SK-N-SH (cell line): ENCODE results near the gene TNFRSF1A. TPM values are rescaled to one million over a fixed set of nuclear protein-coding genes. Genes with fewer than 3 reads are reported as not detected.

Experiments
- CTCF ChIA-PET: fragments of 300-600, 350-600 bp; formaldehyde crosslinking; extraction: SDS; loops from one replicate; lab custom pipeline; 2021; lab: Yijun Ruan, JAX
- POLR2A ChIA-PET: fragments of 350-600 bp; sonication (Branson Sonifier 250); formaldehyde crosslinking; extraction: SDS; loops from one replicate; lab custom pipeline; 2020; ENCODE audit warnings: antibody characterized with exemption, inconsistent platforms; lab: Yijun Ruan, JAX
- DNase-seq: peaks from one replicate; pipeline ENCODE4 v3.0.0; 2012
- H2AFZ ChIP-seq: fragments of 200-600 bp; sonication (generic); 2 replicates; pipeline ENCODE4 v1.8.1; 2016; ENCODE audit warnings: antibody characterized with exemption, mild to moderate bottlenecking, low read depth
- H3F3A ChIP-seq: fragments of 200-600 bp; sonication (generic); replicated peaks from 2 replicates; pipeline ENCODE3; 2016; ENCODE audit warnings: antibody characterized with exemption, mild to moderate bottlenecking; ENCODE audit not compliant: insufficient read depth
- H3K27ac ChIP-seq, 2 experiments: fragments of 200-500 bp in 1 of 2; fragments of 200-600 bp in 1 of 2; sonication (Bioruptor generic) in 1 of 2; sonication (generic), shearing (Covaris generic) in 1 of 2; 2 replicates each; pipeline versions ENCODE4 v1.5.1 to v1.6.1; 2014 to 2016; ENCODE audit warnings: low read depth in 2 of 2, inconsistent platforms in 1 of 2, low read length in 1 of 2, mild to moderate bottlenecking in 1 of 2, mixed read lengths in 1 of 2
- H3K27me3 ChIP-seq: fragments of 200-600 bp; sonication (generic), shearing (Covaris generic); 2 replicates; pipeline ENCODE4 v1.6.1; 2016; ENCODE audit warnings: mixed run types; ENCODE audit not compliant: insufficient read depth
- H3K36me3 ChIP-seq, 2 experiments: fragments of 200-500 bp in 1 of 2; fragments of 200-600 bp in 1 of 2; sonication (Bioruptor generic) in 1 of 2; sonication (generic) in 1 of 2; replicated peaks in 1 of 2; 2 replicates each; pipeline versions ENCODE3 to v1.5.1; 2014 to 2016; ENCODE audit warnings: low read length in 1 of 2, mild to moderate bottlenecking in 1 of 2; ENCODE audit not compliant: insufficient read depth in 2 of 2, control insufficient read depth in 1 of 2
- H3K4me1 ChIP-seq, 2 experiments: fragments of 200-500 bp in 1 of 2; fragments of 200-600 bp in 1 of 2; sonication (Bioruptor generic) in 1 of 2; sonication (generic), shearing (Covaris generic) in 1 of 2; 2 replicates each; pipeline versions ENCODE4 v1.5.1 to v1.6.1; 2014 to 2016; ENCODE audit warnings: low read depth in 1 of 2, low read length in 1 of 2, mixed run types in 1 of 2; ENCODE audit not compliant: insufficient read depth in 2 of 2, control insufficient read depth in 1 of 2
- H3K4me2 ChIP-seq: fragments of 200-600 bp; sonication (generic), shearing (Covaris generic); 2 replicates; pipeline ENCODE4 v1.6.1; 2017; ENCODE audit warnings: mixed run types
- H3K4me3 ChIP-seq, 2 experiments: fragments of 200-500 bp in 1 of 2; fragments of 200-600 bp in 1 of 2; sonication (Bioruptor generic) in 1 of 2; sonication (generic), shearing (Covaris generic) in 1 of 2; 2 replicates each; pipeline versions ENCODE4 v1.5.1 to v1.8.1; 2014 to 2016; ENCODE audit warnings: low read depth in 2 of 2, inconsistent platforms in 1 of 2, low read length in 1 of 2, mild to moderate bottlenecking in 1 of 2, mixed read lengths in 1 of 2, moderate library complexity in 1 of 2
- H3K79me2 ChIP-seq: fragments of 200-600 bp; sonication (generic); 2 replicates; pipeline ENCODE4 v1.8.1; 2017; ENCODE audit warnings: mild to moderate bottlenecking; ENCODE audit not compliant: insufficient read depth
- H3K9ac ChIP-seq: fragments of 200-600 bp; sonication (generic); 2 replicates; pipeline ENCODE4 v1.6.1; 2017; ENCODE audit warnings: mixed run types
- H3K9me2 ChIP-seq: fragments of 200-600 bp; sonication (generic); 2 replicates; pipeline ENCODE4 v1.6.1; 2017; ENCODE audit warnings: mixed run types
- H3K9me3 ChIP-seq: fragments of 200-600 bp; sonication (generic); 2 replicates; pipeline ENCODE4 v1.6.1; 2017; ENCODE audit warnings: mixed run types, mild to moderate bottlenecking, moderate library complexity
- H4K20me1 ChIP-seq: fragments of 200-600 bp; sonication (generic); 2 replicates; pipeline ENCODE4 v1.6.1; 2017; ENCODE audit warnings: mild to moderate bottlenecking, mixed run types; ENCODE audit not compliant: insufficient read depth
- CHD2 ChIP-seq: fragments of 150-350 bp; IDR thresholded peaks from 2 replicates; pipeline ENCODE4 v1.6.1; 2018; ENCODE audit warnings: low read length; ENCODE audit not compliant: partially characterized antibody
- CTCF ChIP-seq: fragments of 200-600 bp; sonication (generic); IDR thresholded peaks from 2 replicates; pipeline ENCODE4 v1.6.1; 2017; ENCODE audit warnings: antibody characterized with exemption, mild to moderate bottlenecking, moderate library complexity
- ELF1 ChIP-seq: IDR thresholded peaks from 2 replicates; pipeline ENCODE4 v1.4.0; 2012
- EP300 ChIP-seq, 2 experiments: IDR thresholded peaks; 2 replicates each; pipeline versions ENCODE4 v1.4.0 to v1.6.1; 2012; ENCODE audit warnings: borderline replicate concordance in 1 of 2, low read depth in 1 of 2, low read length in 1 of 2
- EZH2phosphoT487 ChIP-seq: fragments of 200-600 bp; sonication (generic); IDR thresholded peaks from 2 replicates; pipeline ENCODE4 v1.6.1; 2017; ENCODE audit warnings: low read depth, mixed run types, mild to moderate bottlenecking, antibody characterized with exemption, moderate library complexity, borderline replicate concordance
- FOSL2 ChIP-seq: IDR thresholded peaks from 2 replicates; pipeline ENCODE4 v1.4.0; 2012; ENCODE audit warnings: low read depth, mild to moderate bottlenecking, moderate library complexity, borderline replicate concordance
- GABPA ChIP-seq: IDR thresholded peaks from 2 replicates; pipeline ENCODE4 v1.4.0; 2012; ENCODE audit warnings: low read depth, mild to moderate bottlenecking
- GATA2 ChIP-seq: sonication (generic); formaldehyde crosslinking; IDR thresholded peaks from 2 replicates; pipeline ENCODE4 v1.5.0; 2020; ENCODE audit warnings: mild to moderate bottlenecking, missing genetic modification reagents
- IRF3 ChIP-seq: fragments of 150-350 bp; IDR thresholded peaks from 2 replicates; pipeline ENCODE4 v1.6.1; 2016; ENCODE audit warnings: mild to moderate bottlenecking, low read depth, low read length
- JUND ChIP-seq: IDR thresholded peaks from 2 replicates; pipeline ENCODE4 v1.4.0; 2012
- MAX ChIP-seq: IDR thresholded peaks from 2 replicates; pipeline ENCODE4 v1.4.0; 2012; ENCODE audit warnings: low read depth
- MEF2A ChIP-seq: IDR thresholded peaks from 2 replicates; pipeline ENCODE4 v1.4.0; 2012; ENCODE audit warnings: low read depth, borderline replicate concordance
- NFIC ChIP-seq: IDR thresholded peaks from 2 replicates; pipeline ENCODE4 v1.4.0; 2012; ENCODE audit warnings: borderline replicate concordance
- PBX3 ChIP-seq: IDR thresholded peaks from 2 replicates; pipeline ENCODE4; 2012
- POLR2AphosphoS5 ChIP-seq: IDR thresholded peaks from 2 replicates; pipeline ENCODE4 v1.6.1; 2012; ENCODE audit warnings: low read depth, low read length
- RAD21 ChIP-seq: IDR thresholded peaks from 2 replicates; pipeline ENCODE4 v1.6.1; 2012; ENCODE audit warnings: mild to moderate bottlenecking, low read length
- RCOR1 ChIP-seq: fragments of 150-350 bp; IDR thresholded peaks from 2 replicates; pipeline ENCODE4 v1.6.1; 2017; ENCODE audit warnings: antibody characterized with exemption, low read length
- RFX5 ChIP-seq: IDR thresholded peaks from 2 replicates; pipeline ENCODE4 v1.6.1; 2012; ENCODE audit warnings: mild to moderate bottlenecking, improper control_type of control experiment, low read length
- RXRA ChIP-seq: IDR thresholded peaks from 2 replicates; pipeline ENCODE4 v1.4.0; 2012; ENCODE audit warnings: low read depth, mild to moderate bottlenecking, borderline replicate concordance
- SIN3A ChIP-seq: IDR thresholded peaks from 2 replicates; pipeline ENCODE4 v1.6.1; 2012; ENCODE audit warnings: low read depth, mild to moderate bottlenecking, low read length, moderate library complexity, borderline replicate concordance
- SMC3 ChIP-seq: IDR thresholded peaks from 2 replicates; pipeline ENCODE4 v1.6.1; 2012; ENCODE audit warnings: low read depth, low read length, improper control_type of control experiment
- TAF1 ChIP-seq: IDR thresholded peaks from 2 replicates; pipeline ENCODE4 v1.6.1; 2012; ENCODE audit warnings: low read depth, mild to moderate bottlenecking, low read length, moderate library complexity, borderline replicate concordance
- TCF12 ChIP-seq: IDR thresholded peaks from 2 replicates; pipeline ENCODE4 v1.4.0; 2012
- USF1 ChIP-seq: IDR thresholded peaks from 2 replicates; pipeline ENCODE4 v1.4.0; 2012; ENCODE audit warnings: low read depth, borderline replicate concordance
- YY1 ChIP-seq: IDR thresholded peaks from 2 replicates; pipeline ENCODE4 v1.4.0; 2012; ENCODE audit warnings: low read depth, mild to moderate bottlenecking
- WGBS: methylation state at CpG from one replicate; pipeline ENCODE4 v1.1.6; 2017; ENCODE audit warnings: low lambda C conversion rate; 5-methylcytosine and 5-hydroxymethylcytosine counted together
- polyA plus RNA-seq, 3 experiments: library from polyadenylated mRNA; depleted of rRNA; stranded (reverse); fragments of >200 nt; gene quantifications; 2 replicates each; pipeline ENCODE4 v1.2.3, GENCODE V29; 2012

TNFRSF1A gene
- polyA plus RNA-seq, 1 of the 3 experiments (the other 2 are of a cell fraction), result 92.9 TPM

GRCh38 chr12:6333029-6333428, 8.8 kb downstream of the TNFRSF1A start:
- Histone ChIP-seq H3K27ac (peak overlapping the region; percentile 36 to 100), H3K36me3 (peaks cover 45 to 52% of the 10 kb centered on the region in 2 experiments), H3K9me3 (no peaks in the 10 kb centered on the region), H3F3A (peaks cover 69% of the 10 kb centered on the region), H3K4me2 (peak overlapping the region; percentile 88), H3K79me2 (peaks cover 62% of the 10 kb centered on the region), H3K9me2 (no peaks in the 10 kb centered on the region), H4K20me1 (0 out of 2 replicates have a peak, but pooled peaks cover 5% of the 10 kb centered on the region), H3K27me3 (no peaks in the 10 kb centered on the region), H3K4me1 (peaks cover 33 to 57% of the 10 kb centered on the region in 2 experiments), H2AFZ (no peak overlapping the region), H3K9ac (peak overlapping the region; percentile 83; the same call in 1 of the 2 replicates), H3K4me3 (no peak overlapping the region)
- DNase-seq, result no peak
- POLR2A ChIA-PET, result interaction anchor here (0.6 kb wide), 1 partner anchor 198 kb away, joined by 3 read pairs; no protein-coding TSS in a partner anchor
- no peak for TF ChIP-seq TCF12
- TF ChIP-seq MEF2A, result no peak
- TF ChIP-seq GATA2 (CRISPR knock-in tag), result no peak
- no peak for TF ChIP-seq TAF1
- no peak for TF ChIP-seq RFX5
- no peak for TF ChIP-seq ELF1
- TF ChIP-seq SIN3A, result no peak
- no peak for TF ChIP-seq FOSL2
- no peak for TF ChIP-seq USF1
- TF ChIP-seq IRF3, result no peak
- TF ChIP-seq RCOR1, result no peak
- no peak for TF ChIP-seq MAX
- no peak for TF ChIP-seq EZH2phosphoT487
- TF ChIP-seq SMC3, result no peak
- no peak for TF ChIP-seq EP300 (IDR thresholded peaks at IDR 0.05; ENCODE audit: borderline replicate concordance in 1 of 2, low read depth in 1 of 2, low read length in 1 of 2)
- CTCF ChIA-PET, result no interaction called here
- WGBS, result 74% methylated on average over 9 of the region's 9 CpGs

GRCh38 chr12:6332459-6332858, 9.4 kb downstream of the TNFRSF1A start:
- Histone ChIP-seq H3F3A (peaks cover 65% of the 10 kb centered on the region), H3K9ac (peak overlapping the region; percentile 83; the same call in 1 of the 2 replicates), H3K4me1 (peaks cover 31 to 53% of the 10 kb centered on the region in 2 experiments), H3K4me2 (peak overlapping the region; percentile 88; the same call in 1 of the 2 replicates), H3K4me3 (no peak overlapping the region), H4K20me1 (0 out of 2 replicates have a peak, but pooled peaks cover 5% of the 10 kb centered on the region), H3K9me2 (no peaks in the 10 kb centered on the region), H3K27ac (peak overlapping the region; percentile 36 to 100), H3K9me3 (no peaks in the 10 kb centered on the region), H3K27me3 (no peaks in the 10 kb centered on the region), H2AFZ (no peak overlapping the region), H3K79me2 (peaks cover 56% of the 10 kb centered on the region), H3K36me3 (peaks cover 45 to 56% of the 10 kb centered on the region in 2 experiments)
- WGBS, result 11% methylated on average over 4 of the region's 4 CpGs
- POLR2A ChIA-PET, result no interaction called here
- CTCF ChIA-PET, result no interaction called here
- DNase-seq, result no peak
- peak; percentile 86 for TF ChIP-seq PBX3
- no peak for TF ChIP-seq ELF1
- no peak for TF ChIP-seq YY1
- TF ChIP-seq FOSL2, result peak; percentile 82
- TF ChIP-seq GABPA, result no peak
- TF ChIP-seq RAD21, result no peak
- no peak for TF ChIP-seq TAF1
- peak; percentile 34; the same call in 1 of the 2 replicates for TF ChIP-seq MAX
- no peak for TF ChIP-seq MEF2A
- TF ChIP-seq JUND, result peak; percentile 66
- TF ChIP-seq CTCF, result no peak
- peak; percentile 34; the same call in 1 of the 2 replicates for TF ChIP-seq POLR2AphosphoS5
- no peak for TF ChIP-seq RXRA
- 0 out of 2 replicates have a peak, but pooled peaks have one; percentile 35 for TF ChIP-seq TCF12
- peak; percentile 9; the same call in 1 of the 2 replicates for TF ChIP-seq NFIC
- TF ChIP-seq CHD2, result no peak
